Measurements from ENCODE around the gene LENG1.

Gene LENG1

DNA sequence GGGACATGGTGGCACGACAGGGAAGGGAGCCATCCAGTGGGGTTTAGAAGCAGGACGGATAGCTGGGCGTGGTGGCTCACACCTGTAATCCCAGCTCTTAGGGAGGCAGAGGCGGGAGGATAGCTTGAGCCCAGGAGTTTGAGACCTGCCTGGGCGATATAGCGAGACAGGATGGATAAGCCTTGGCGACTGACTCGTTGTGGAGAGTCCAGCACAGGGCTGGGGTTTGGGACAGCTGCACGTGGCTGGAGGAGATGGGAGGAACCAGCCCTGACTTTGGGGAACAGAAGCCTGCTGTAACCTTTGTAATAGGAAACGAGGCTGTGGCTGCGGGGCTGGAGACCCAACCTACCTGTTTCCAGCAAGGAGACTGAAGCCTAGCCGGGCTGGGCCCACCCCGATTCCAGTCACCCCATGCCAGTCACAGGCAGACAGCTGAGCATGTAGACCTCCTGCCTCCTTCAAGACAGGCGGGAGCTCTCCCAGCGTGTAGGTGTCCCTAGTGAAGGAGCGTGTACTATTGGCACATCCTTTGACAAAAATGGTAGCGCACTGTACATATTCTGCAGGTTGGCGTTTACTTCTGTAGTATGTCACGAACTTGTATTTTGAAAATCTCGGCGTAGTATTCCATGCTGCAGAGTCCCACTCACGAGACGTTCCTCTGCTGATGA lies 8.0 kb downstream of the LENG1 start:
- no peak overlapping the region for H3K4me3 Mint-ChIP-seq
- no peak for ATAC-seq (replicated peaks)
- no peak for DNase-seq
- H3K27ac Mint-ChIP-seq, result peak overlapping the region; percentile 68
- no peaks in the 10 kb centered on the region for H3K27me3 Mint-ChIP-seq
- H3K36me3 Mint-ChIP-seq, result peaks cover 45 to 53% of the 10 kb centered on the region in 2 donors
- peaks cover 12 to 30% of the 10 kb centered on the region in 2 donors for H3K4me1 Mint-ChIP-seq
- no peaks in the 10 kb centered on the region for H3K9me3 Mint-ChIP-seq

DNA sequence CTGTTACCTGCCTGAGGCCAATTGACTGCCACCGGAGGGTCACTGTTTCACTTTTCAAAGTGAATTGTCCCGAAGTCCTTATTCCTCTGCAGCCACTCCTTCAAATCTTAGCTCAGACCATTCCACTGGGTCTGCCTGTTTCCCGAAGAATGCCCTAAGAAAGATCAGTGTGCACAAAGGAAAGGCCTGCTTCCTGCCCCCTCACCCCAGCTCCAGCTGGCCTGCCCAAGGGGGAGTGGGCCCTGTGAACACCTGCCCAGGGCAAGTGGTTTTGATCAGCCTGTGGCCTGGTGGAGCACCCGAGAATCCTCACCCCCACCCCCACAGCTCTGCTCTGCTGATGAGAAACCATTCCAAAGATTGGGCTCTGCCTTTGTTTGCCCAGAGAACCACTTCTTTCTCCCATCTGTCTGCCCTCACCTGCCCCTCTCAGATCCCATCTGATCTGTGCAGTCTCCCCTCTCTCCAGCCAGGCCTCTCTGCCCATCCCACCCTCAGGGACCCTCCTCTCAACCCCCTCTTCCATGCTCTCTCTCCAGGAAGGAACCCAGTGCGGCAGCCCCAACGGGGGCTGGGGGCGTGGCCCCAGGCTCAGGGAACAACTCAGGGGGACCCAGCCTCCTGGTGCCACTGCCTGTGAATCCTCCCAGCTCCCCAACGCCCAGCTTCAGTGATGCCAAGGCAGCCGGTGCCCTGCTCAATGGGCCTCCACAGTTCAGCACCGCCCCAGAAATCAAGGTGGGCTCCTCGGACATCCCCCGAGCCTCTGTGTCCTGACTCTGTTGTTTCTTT lies 10.3 kb downstream of the LENG1 start:
- ATAC-seq (replicated peaks) (no peak), DNase-seq (no peak)
- no peak overlapping the region for H3K27ac Mint-ChIP-seq
- peaks cover 57 to 61% of the 10 kb centered on the region in 2 donors for H3K36me3 Mint-ChIP-seq
- no peaks in the 10 kb centered on the region for H3K9me3 Mint-ChIP-seq
- H3K4me3 Mint-ChIP-seq, result no peak overlapping the region
- peaks cover 8 to 24% of the 10 kb centered on the region in 2 donors for H3K4me1 Mint-ChIP-seq
- no peaks in the 10 kb centered on the region for H3K27me3 Mint-ChIP-seq

DNA sequence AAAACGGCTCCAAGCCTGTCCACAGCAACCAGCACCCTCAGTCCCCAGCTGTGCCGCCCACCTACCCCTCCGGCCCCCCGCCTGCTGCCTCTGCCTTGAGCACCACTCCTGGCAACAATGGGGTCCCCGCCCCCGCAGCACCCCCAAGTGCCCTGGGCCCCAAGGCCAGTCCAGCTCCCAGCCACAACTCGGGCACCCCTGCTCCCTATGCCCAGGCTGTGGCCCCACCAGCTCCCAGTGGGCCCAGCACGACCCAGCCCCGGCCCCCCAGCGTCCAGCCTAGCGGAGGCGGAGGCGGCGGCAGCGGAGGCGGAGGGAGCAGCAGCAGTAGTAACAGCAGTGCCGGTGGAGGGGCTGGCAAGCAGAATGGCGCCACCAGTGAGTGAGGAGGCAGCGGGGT lies 11.4 kb downstream of the LENG1 start:
- H3K4me3 Mint-ChIP-seq, result no peak overlapping the region
- H3K9me3 Mint-ChIP-seq, result no peaks in the 10 kb centered on the region
- peaks cover 2 to 25% of the 10 kb centered on the region in 2 donors for H3K4me1 Mint-ChIP-seq
- ATAC-seq (replicated peaks) (no peak), DNase-seq (no peak)
- no peaks in the 10 kb centered on the region for H3K27me3 Mint-ChIP-seq
- no peak overlapping the region for H3K27ac Mint-ChIP-seq
- peaks cover 59 to 62% of the 10 kb centered on the region in 2 donors for H3K36me3 Mint-ChIP-seq

DNA sequence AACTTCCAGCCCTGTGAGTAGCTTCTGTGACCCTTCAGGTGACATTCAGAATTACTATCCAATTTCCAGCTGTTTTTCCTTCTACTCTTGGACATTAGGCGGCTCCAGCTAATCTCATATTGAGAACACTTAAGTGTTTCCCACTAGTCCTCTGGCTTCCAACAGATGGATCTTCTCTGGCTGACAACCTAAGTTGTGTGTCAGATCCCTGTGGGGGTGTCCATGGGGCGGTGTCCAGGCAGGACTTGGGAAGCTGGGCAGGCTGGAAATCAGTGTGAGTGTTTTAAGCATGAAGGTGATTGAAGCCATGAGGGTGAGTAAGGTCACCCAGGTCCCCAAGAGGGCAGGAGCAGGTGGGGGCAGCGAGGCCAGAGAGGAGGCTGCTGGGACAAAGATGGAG lies 11.8 kb downstream of the LENG1 start:
- Mint-ChIP-seq H3K4me1 (peaks cover 0 to 23% of the 10 kb centered on the region in 2 donors), H3K36me3 (peaks cover 60 to 66% of the 10 kb centered on the region in 2 donors), H3K27ac (no peak overlapping the region), H3K4me3 (no peak overlapping the region), H3K27me3 (no peaks in the 10 kb centered on the region), H3K9me3 (no peaks in the 10 kb centered on the region)
- no peak for DNase-seq
- ATAC-seq (replicated peaks), result no peak

DNA sequence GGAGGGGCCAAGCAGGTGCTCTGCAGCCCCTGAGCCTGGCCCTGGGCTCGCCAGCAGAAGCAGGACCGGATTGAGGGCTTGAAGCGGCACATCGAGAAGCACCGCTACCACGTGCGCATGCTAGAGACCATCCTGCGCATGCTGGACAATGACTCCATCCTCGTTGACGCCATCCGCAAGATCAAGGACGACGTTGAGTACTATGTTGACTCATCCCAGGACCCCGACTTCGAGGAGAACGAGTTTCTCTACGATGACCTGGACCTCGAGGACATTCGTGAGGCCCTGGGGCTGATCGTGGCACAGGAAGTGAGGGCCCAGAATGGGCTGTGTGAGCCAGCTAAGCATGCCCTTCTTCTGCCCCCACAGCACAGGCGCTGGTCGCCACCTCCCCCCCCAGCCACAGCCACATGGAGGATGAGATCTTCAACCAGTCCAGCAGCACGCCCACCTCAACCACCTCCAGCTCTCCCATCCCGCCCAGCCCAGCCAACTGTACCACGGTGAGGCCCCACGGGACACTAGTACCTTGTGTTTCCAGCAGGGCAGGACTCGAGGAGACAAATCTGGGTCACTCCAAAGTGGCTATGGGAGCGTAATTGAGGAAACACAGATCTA lies 13.9 kb downstream of the LENG1 start:
- Mint-ChIP-seq H3K27ac (no peak overlapping the region), H3K4me3 (no peak overlapping the region), H3K4me1 (peaks cover 12 to 41% of the 10 kb centered on the region in 2 donors), H3K27me3 (no peaks in the 10 kb centered on the region), H3K36me3 (peaks cover 62 to 68% of the 10 kb centered on the region in 2 donors), H3K9me3 (no peaks in the 10 kb centered on the region)
- ATAC-seq (replicated peaks) (no peak), DNase-seq (no peak)

DNA sequence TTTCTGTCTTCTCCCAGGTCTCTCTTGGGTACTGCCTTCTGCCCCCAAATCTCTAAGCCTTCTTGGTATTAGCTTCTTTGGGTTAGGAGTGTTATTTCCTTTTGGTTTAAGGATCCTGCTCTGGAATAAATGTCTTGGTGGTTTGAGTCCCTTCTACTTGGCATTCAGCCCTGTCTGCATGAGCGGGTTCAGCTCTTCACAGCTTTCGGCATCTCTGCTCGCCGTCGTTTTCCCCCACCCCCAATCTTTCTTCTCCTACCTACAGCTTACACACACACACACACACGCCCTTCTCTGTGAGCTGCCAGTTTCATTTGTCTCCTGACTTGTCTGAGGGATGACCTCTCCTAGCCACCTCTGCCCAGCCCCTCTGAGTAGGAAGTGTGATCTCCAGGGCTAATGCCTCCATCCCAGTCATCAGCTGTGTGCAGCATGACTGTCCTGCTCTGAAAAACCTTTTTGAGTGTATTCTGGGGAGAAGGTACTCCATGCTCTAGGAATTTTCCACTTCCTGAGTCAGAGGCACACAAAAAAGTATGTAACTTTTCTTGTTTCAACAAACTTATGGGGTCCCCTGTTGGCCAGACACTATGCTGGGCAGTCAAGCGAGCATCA lies 17.2 kb downstream of the LENG1 start:
- DNase-seq (no peak), ATAC-seq (replicated peaks) (no peak)
- Mint-ChIP-seq H3K4me1 (peaks cover 26 to 56% of the 10 kb centered on the region in 2 donors), H3K36me3 (peaks cover 60 to 62% of the 10 kb centered on the region in 2 donors), H3K27ac (peak overlapping the region; percentile 54), H3K9me3 (no peaks in the 10 kb centered on the region), H3K27me3 (no peaks in the 10 kb centered on the region), H3K4me3 (no peak overlapping the region)

DNA sequence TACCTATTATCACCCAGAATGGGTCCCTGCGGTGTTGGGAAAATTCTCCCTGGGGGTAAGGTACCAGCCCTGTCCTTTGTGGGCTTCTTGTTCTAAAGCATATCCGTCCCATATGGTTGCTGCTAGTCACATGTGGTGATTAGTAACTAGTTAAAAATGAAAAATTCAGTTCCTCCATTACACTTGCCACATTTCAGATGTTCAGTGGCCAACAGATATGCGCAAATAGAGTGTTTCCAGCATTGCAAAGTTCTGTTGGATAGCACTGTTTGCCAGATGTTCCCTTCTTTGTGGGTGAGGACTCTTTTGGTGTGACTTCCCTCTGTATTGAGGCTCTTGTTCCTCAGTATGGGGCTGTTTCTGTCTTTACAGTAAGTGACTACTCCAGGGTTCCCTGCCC lies 18.2 kb downstream of the LENG1 start:
- no peaks in the 10 kb centered on the region for H3K9me3 Mint-ChIP-seq
- no peak overlapping the region for H3K27ac Mint-ChIP-seq
- ATAC-seq (replicated peaks), result no peak
- no peaks in the 10 kb centered on the region for H3K27me3 Mint-ChIP-seq
- H3K4me1 Mint-ChIP-seq, result peaks cover 30 to 58% of the 10 kb centered on the region in 2 donors
- peaks cover 51 to 56% of the 10 kb centered on the region in 2 donors for H3K36me3 Mint-ChIP-seq
- DNase-seq, result no peak
- H3K4me3 Mint-ChIP-seq, result no peak overlapping the region

DNA sequence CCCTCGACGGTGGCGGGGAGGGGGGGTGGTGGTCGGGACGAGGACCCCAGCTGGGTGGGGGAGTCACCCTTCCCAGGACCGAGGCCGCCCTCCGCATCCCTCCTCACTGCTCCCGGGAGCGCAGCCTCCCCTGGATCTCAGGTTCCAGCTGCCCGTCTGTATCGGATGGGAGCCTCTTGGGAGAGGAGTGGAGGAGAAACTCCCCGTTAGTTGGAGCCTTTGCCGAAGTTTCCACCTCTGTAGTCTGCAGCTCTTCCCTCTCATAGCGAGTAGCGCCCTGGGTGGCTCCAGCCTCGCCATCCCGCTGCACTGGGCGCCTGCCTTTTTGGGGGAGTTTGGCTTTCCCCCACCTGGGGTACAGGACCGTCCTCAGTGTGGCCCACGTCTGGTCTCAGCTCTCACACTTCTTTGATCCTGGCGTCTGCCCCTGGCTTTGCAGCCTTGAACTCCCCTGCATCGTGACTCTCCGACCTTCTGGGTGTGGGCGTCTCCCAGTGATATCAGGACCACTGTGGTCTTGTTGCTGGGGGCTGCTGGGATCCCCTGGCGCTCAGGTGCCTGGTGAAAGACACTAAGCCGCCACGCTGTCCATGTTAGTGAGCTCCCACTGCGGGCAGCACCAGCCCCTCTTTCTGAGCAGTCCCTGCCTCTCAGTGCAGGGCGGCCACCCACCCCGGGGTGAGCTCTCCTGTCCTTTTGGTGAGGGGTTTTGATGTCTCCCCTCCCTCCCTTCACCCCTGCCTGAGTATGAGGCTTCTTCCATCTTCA lies 20.8 kb downstream of the LENG1 start:
- ATAC-seq (replicated peaks) (no peak), DNase-seq (no peak)
- Mint-ChIP-seq H3K36me3 (peaks cover 37 to 45% of the 10 kb centered on the region in 2 donors), H3K4me1 (peaks cover 36 to 58% of the 10 kb centered on the region in 2 donors), H3K27ac (peak overlapping the region; percentile 95), H3K27me3 (no peaks in the 10 kb centered on the region), H3K4me3 (peak overlapping the region; percentile 81 to 89), H3K9me3 (no peaks in the 10 kb centered on the region)

DNA sequence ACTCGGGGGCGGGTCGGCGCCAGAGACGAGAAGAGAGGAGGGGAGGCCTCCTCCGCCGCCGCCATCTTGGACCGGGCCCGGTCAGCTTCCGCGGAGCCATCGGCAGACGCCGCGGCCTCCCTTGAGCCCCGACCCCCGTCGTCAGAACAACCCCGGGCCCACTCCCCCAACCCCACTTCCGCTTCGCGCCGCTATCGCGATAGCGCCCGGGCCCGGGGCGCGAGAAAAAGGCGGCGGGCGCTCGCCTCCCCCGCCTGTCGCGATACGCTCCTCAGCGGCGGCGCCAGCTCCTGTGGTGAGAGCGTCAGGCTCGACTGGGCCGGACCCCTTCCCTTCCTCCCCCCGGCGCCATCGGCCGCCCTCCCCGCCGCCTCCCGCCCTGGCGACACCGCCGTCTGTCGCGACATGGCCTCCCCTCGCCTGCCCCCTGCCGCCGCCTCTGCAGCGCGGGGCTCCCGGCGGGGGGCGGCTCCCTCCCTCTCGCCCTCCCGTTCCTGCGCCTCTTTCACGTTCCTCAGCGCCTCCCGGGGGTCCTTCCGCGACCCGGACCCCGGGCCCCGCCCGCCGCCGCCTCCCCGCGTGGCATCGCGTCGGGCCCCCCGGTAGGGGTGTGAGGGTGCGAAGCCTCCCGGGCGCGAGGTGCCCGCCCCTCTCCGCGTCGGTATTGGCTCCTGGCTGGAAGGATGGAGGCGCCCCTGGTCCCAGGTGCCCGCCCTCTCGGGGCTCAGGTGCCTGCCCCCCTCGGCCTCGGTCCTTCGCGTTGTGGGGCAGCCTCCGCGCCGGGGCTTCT lies 21.6 kb downstream of the LENG1 start, which contains the start of gene CNOT3:
Gene CNOT3, plus strand, starts transcription at position 64 of the 790 bp plus-strand sequence. CDS start 5,217 bp downstream, outside the sequence.
- H3K36me3 Mint-ChIP-seq, result peaks cover 30 to 37% of the 10 kb centered on the region in 2 donors

DNA sequence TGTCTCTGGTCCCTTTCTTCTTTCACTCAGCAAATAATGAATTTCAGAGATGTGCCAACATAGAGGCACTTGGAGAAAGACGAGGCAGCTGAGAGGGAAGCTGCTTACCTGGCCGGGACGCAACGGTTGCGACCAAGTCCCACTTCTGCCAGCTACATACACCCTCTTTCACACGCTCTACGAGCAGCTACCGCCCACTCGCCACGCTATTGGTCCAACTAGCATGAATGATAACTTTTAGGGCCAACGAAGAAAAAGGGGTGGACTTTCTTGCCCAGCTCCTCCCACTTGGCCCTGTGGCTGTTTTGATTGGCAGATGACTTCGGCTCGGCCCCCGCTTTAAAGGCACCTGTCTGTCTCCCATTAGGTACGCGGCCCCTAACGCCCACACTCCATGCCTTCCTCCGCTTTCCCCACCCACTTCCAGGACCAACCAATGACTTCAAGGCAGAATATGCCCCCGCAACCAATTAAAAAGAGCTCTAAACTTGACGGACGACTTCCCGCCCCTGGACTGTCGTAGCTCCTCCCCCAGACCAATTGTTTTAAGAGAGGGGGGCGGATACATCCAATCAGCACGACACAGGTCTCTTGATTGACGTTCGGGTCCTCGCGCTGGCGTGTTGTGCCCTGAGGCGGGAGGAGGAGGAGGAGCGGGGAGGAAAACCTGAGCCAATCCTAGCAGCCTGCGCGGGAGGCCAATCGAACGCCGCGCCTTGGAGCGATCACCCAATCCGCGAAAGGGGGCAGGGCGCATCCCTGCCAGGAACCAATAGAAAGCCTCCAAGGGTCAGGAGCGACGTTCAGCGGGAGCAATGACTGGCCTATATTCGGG lies 22.4 kb downstream of the LENG1 start:
- H3K4me3 Mint-ChIP-seq, result peak overlapping the region; percentile 81 to 85
- peak; percentile 100 for DNase-seq
- no peaks in the 10 kb centered on the region for H3K27me3 Mint-ChIP-seq
- H3K4me1 Mint-ChIP-seq, result peaks cover 31 to 48% of the 10 kb centered on the region in 2 donors
- H3K27ac Mint-ChIP-seq, result peak overlapping the region; percentile 92
- H3K9me3 Mint-ChIP-seq, result no peaks in the 10 kb centered on the region
- peaks cover 22 to 29% of the 10 kb centered on the region in 2 donors for H3K36me3 Mint-ChIP-seq
- ATAC-seq (replicated peaks), result peak; percentile 85

More for the DNA sequence above, 21.6 kb downstream of the LENG1 start, which contains the start of gene CNOT3:
- Mint-ChIP-seq H3K4me1 (peaks cover 36 to 52% of the 10 kb centered on the region in 2 donors), H3K4me3 (peak within 1 kb of the TSS; percentile 81 to 89), H3K27ac (peak within 1 kb of the TSS; percentile 95), H3K9me3 (no peaks in the 10 kb centered on the region), H3K27me3 (no peaks in the 10 kb centered on the region)
- no peak for ATAC-seq (replicated peaks)
- no peak for DNase-seq

DNA sequence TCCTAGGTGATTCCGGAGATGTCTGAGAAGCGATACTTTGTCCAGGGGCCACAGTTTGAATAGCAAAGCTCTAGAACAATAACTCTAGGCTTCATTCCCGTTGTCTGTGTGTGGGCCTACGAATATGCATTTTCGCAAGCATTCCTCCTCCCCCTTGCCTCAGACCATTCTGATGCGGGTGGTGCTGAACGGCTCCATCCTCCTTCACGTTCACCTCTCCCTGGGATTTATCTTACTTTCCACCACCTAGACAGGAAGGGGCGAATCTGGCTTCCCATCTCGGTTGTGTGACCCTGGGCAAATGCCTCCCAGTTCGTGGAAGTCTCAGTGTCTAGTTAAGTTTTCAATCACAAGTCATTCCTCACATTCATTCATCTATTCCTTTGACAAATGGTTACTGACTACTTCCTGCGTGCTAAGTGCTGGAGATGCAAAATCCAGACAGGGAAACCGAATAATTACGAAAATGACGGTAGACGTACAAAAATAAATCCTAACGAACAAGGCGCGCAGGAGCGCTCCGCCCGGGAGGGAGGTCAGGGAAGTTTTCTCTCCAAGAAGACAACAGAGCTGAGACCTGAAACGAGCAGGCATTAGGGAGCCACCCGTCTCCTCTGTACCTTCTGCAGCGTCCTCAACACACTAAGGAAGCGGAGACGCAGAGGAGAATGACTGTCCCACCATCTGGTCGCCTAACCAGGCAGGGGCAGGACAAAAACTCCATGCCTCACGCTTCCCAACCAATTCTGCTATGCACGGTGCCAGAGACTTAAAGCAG lies 23.2 kb downstream of the LENG1 start:
- no peak for ATAC-seq (replicated peaks)
- Mint-ChIP-seq H3K9me3 (no peaks in the 10 kb centered on the region), H3K4me1 (peaks cover 27 to 41% of the 10 kb centered on the region in 2 donors)

More for the DNA sequence above, 23.2 kb downstream of the LENG1 start:
- no peak for DNase-seq
- H3K36me3 Mint-ChIP-seq, result peaks cover 22 to 32% of the 10 kb centered on the region in 2 donors
- H3K27ac Mint-ChIP-seq, result peak overlapping the region; percentile 92
- H3K27me3 Mint-ChIP-seq, result no peaks in the 10 kb centered on the region
- H3K4me3 Mint-ChIP-seq, result peak overlapping the region; percentile 81 to 85

Data from stimulated activated naive B cell treated with anti-CD40 and anti-IgM and Interleukin-4, amounts not matched to agents 10 μg/mL and 1 μg/mL and 100 μg/mL, for 72 hours (primary cell).